Right ventricle myocardium inferior (tissue), 1 donor: Measurements from ENCODE around the gene PPP1R14C. TPM values are rescaled to one million over a fixed set of nuclear protein-coding genes. Genes with fewer than 3 reads are reported as not detected.
"Not testable (repeated sequence)": the region's sequence is repeated elsewhere in the genome, so short reads cannot be mapped to it uniquely, and the experiment has no call there.

Source experiments
- ATAC-seq: fragments of 200-7000 bp; cut with Tn5 transposase; one replicate; pipeline ENCODE4 v1.9.1; 2020; ENCODE audit warnings: mild to moderate bottlenecking, moderate library complexity
- DNase-seq: peaks from one replicate; pipeline ENCODE4 v3.0.0; 2021; ENCODE audit errors: missing footprints
- intact Hi-C: fragments of 100-400 bp; cut with DNase I; formaldehyde crosslinking; loops from one replicate; pipeline ENCODE4 v1.11.0; 2022
- total RNA-seq: library from RNA; stranded (reverse); fragmentation: NEBNext Ultra II Directional; extraction: Animal tissue kit (Norgen Biotek cat#: 25700); gene quantifications from one replicate; pipeline ENCODE4 v1.2.1, GENCODE V29; 2021
- donor health status: DM: no; HTN: yes; CAD: no; lungs with severe emphysema.

The PPP1R14C gene
- total RNA-seq, 1 donor from 2014 or later = 129 TPM

GRCh38 chr6:150230164-150230561 lies 87.3 kb downstream of the PPP1R14C start:
- DNase-seq = no peak
- intact Hi-C loops = no loop called here
- ATAC-seq = no peak

- ATAC-seq (no peak), DNase-seq (no peak)
- intact Hi-C loops = no loop called here
These were observed 88.1 kb downstream of the PPP1R14C start for GRCh38 chr6:150230832-150231524.

GRCh38 chr6:150231525-150231850 lies 88.6 kb downstream of the PPP1R14C start:
- ATAC-seq = no peak
- no peak for DNase-seq
- intact Hi-C loops = no loop called here

GRCh38 chr6:150233843-150234269 lies 91.0 kb downstream of the PPP1R14C start:
- intact Hi-C loops = no loop called here
- ATAC-seq (no peak), DNase-seq (no peak)

GRCh38 chr6:150235218-150235617 lies 92.4 kb downstream of the PPP1R14C start:
- intact Hi-C loops = loop anchor here (5.0 kb wide), 3 partner anchors 58 to 93 kb away; partner anchors contain the start of gene PPP1R14C
- DNase-seq (no peak), ATAC-seq (no peak)

GRCh38 chr6:150236114-150236513 lies 93.3 kb downstream of the PPP1R14C start:
- intact Hi-C loops = loop anchor here (5.0 kb wide), 3 partner anchors 59 to 94 kb away; partner anchors contain the start of gene PPP1R14C
- ATAC-seq (peak; percentile 52), DNase-seq (no peak)

GRCh38 chr6:150236544-150236943 lies 93.7 kb downstream of the PPP1R14C start:
- ATAC-seq = peak; percentile 14
- intact Hi-C loops = loop anchor here (5.0 kb wide), 3 partner anchors 59 to 94 kb away; partner anchors contain the start of gene PPP1R14C
- no peak for DNase-seq

GRCh38 chr6:150237626-150238025 lies 94.8 kb downstream of the PPP1R14C start:
- DNase-seq (no peak), ATAC-seq (no peak)
- intact Hi-C loops = loop anchor here (5.0 kb wide), 3 partner anchors 60 to 95 kb away; partner anchors contain the start of gene PPP1R14C

GRCh38 chr6:150238336-150238741 lies 95.5 kb downstream of the PPP1R14C start:
- DNase-seq (no peak), ATAC-seq (peak; percentile 92)
- intact Hi-C loops = loop anchor here (5.0 kb wide), 3 partner anchors 61 to 96 kb away; partner anchors contain the start of gene PPP1R14C

GRCh38 chr6:150238846-150239407 lies 96.1 kb downstream of the PPP1R14C start:
- intact Hi-C loops = loop anchor here (5.0 kb wide), 3 partner anchors 62 to 97 kb away; partner anchors contain the start of gene PPP1R14C
- DNase-seq = no peak
- no peak for ATAC-seq

- intact Hi-C loops, ATAC-seq, DNase-seq: not testable (repeated sequence)
These were observed 98.9 kb downstream of the PPP1R14C start for GRCh38 chr6:150241756-150242155.

- intact Hi-C loops = no loop called here
- DNase-seq (no peak), ATAC-seq (no peak)
These were observed 100.9 kb downstream of the PPP1R14C start for GRCh38 chr6:150243620-150244314.

GRCh38 chr6:150245148-150245935 lies 102.5 kb downstream of the PPP1R14C start:
- intact Hi-C loops = no loop called here
- ATAC-seq (no peak), DNase-seq (no peak)

- intact Hi-C loops = no loop called here
- no peak for ATAC-seq
- DNase-seq = no peak
These were observed 105.0 kb downstream of the PPP1R14C start for GRCh38 chr6:150247803-150248202.

- no peak for ATAC-seq
- intact Hi-C loops = no loop called here
These were observed 105.5 kb downstream of the PPP1R14C start for GRCh38 chr6:150248300-150248699.

GRCh38 chr6:150249261-150249660 lies 106.4 kb downstream of the PPP1R14C start:
- ATAC-seq = no peak
- no peak for DNase-seq
- intact Hi-C loops = no loop called here

More at GRCh38 chr6:150248300-150248699, 105.5 kb downstream of the PPP1R14C start:
- DNase-seq = no peak

GRCh38 chr6:150250826-150251225 lies 108.0 kb downstream of the PPP1R14C start:
- DNase-seq (no peak), ATAC-seq (peak; percentile 11)
- intact Hi-C loops = loop anchor here (5.0 kb wide), 1 partner anchor 104 kb away; no protein-coding TSS in a partner anchor

GRCh38 chr6:150251566-150252186 lies 108.8 kb downstream of the PPP1R14C start:
- ATAC-seq = no peak
- intact Hi-C loops = loop anchor here (5.0 kb wide), 1 partner anchor 104 kb away; no protein-coding TSS in a partner anchor
- no peak for DNase-seq
